Heart left ventricle (tissue), 16 donors: Measurements from ENCODE around the gene PDGFD. TPM values are rescaled to one million over a fixed set of nuclear protein-coding genes. Genes with fewer than 3 reads are reported as not detected.

ENCODE experiments used
- ATAC-seq, 4 donors: fragments of 200-7000 bp; cut with Tn5 transposase; one replicate each; pipeline ENCODE4 v1.9.1; 2020 to 2022; ENCODE audit warnings: moderate library complexity in 4 of 4, mild to moderate bottlenecking in 3 of 4, moderate number of reproducible peaks in 1 of 4
- DNase-seq, 5 donors: peaks; one replicate each; pipeline ENCODE4 v3.0.0-alpha.2; 2020
- H3K27ac ChIP-seq, 12 donors: fragments of 200-600 bp; sonication (generic) in 4 of 12; one replicate each; pipeline versions ENCODE4 v1.5.0 to v1.8.0; 2016 to 2022; ENCODE audit warnings: mild to moderate bottlenecking in 2 of 12
- H3K27me3 ChIP-seq, 9 donors: fragments of 200-600 bp; sonication (generic) in 2 of 9; one replicate each; pipeline versions ENCODE4 v1.5.1 to v1.8.0; 2016 to 2022; ENCODE audit warnings: mild to moderate bottlenecking in 3 of 9
- H3K36me3 ChIP-seq, 9 donors: fragments of 200-600 bp; sonication (generic) in 2 of 9; one replicate each; pipeline versions ENCODE4 v1.5.0 to v1.8.0; 2018 to 2022; ENCODE audit warnings: mild to moderate bottlenecking in 2 of 9
- H3K4me1 ChIP-seq, 12 donors: fragments of 200-600 bp; sonication (generic) in 4 of 12; one replicate each; pipeline versions ENCODE4 v1.5.0 to v1.8.0; 2016 to 2022; ENCODE audit warnings: mild to moderate bottlenecking in 3 of 12
- H3K4me3 ChIP-seq, 12 donors: fragments of 200-600 bp; sonication (generic) in 4 of 12; one replicate each; pipeline versions ENCODE4 v1.5.0 to v1.8.0; 2017 to 2022; ENCODE audit warnings: mild to moderate bottlenecking in 9 of 12, moderate library complexity in 4 of 12
- H3K9me3 ChIP-seq, 12 donors: fragments of 200-600 bp; sonication (generic) in 4 of 12; one replicate each; pipeline versions ENCODE4 v1.5.0 to v1.8.0; 2016 to 2022; ENCODE audit warnings: mild to moderate bottlenecking in 1 of 12
- POLR2A ChIP-seq, 2 donors: fragments of 450-650 bp; IDR thresholded peaks; one replicate each; pipeline ENCODE4 v1.6.1; 2017; ENCODE audit warnings: antibody characterized with exemption in 2 of 2, mild to moderate bottlenecking in 2 of 2, moderate library complexity in 2 of 2
- WGBS, 4 donors: extraction: QIAGEN DNeasy Blood & Tissue Kit in 2 of 4; methylation state at CpG; one replicate each; pipeline versions ENCODE4 v1.1.5 to v1.1.7; 2013 to 2018; 5-methylcytosine and 5-hydroxymethylcytosine counted together
- intact Hi-C, 10 donors: fragments of 100-400 bp; cut with DNase I; formaldehyde crosslinking; loops; one replicate each; pipeline versions ENCODE4 v1.11.1 to v1.14.2; 2022
- polyA plus RNA-seq, 2 donors: library from polyadenylated mRNA; stranded (reverse); fragments of 200-250 nt; gene quantifications; one replicate each; pipeline ENCODE4 v1.2.3, GENCODE V29; 2013
- total RNA-seq, 9 donors: library from RNA; depleted of rRNA in 2 of 9; stranded (reverse); fragments of >200 nt in 2 of 9; fragmentation: NEBNext Ultra II Directional in 3 of 9; extraction: Animal tissue kit (Norgen Biotek cat#: 25700) in 3 of 9; gene quantifications; one replicate each; pipeline versions ENCODE4 v1.1.0 to v1.2.4, GENCODE V29; 2016 to 2023
- TF ChIP-seq, protein P1 (sequence below), 12 donors: fragments of 200-600 bp; sonication (generic) in 4 of 12; IDR thresholded peaks; one replicate each; pipeline versions ENCODE4 v1.5.0 to v1.8.0; 2018 to 2022; ENCODE audit warnings: antibody characterized with exemption in 12 of 12, mild to moderate bottlenecking in 5 of 12
- donor health status: ischemic (EF 13 %, LVEDD 7.1; RV severe dilation, severe dysfunction).
- donor health status: healthy with polysubstance abuse.
- donor health status: DM: no; HTN: yes; CAD: no.
- donor health status: DM: no; HTN: no; CAD: no.
- donor health status: ischemic (EF 25% LVEDD 6.9; RV normal size, moderate dysfunction).
- donor health status: ischemic (EF 25% LVEDD 5.7; RV mildly dilated, moderate dysfunction).
- donor health status: healthy.
- donor health status: DM: yes; HTN: yes; CAD: no.
- donor health status: ischemic (EF 35%, LVEDD 5.7; RV mildly dilated, moderate dysfunction).
- donor health status: nonischemic (EF 11% LVEDD 7.7; RV severe dilation, severe dysfunction).
- donor health status: DM: yes; HTN: yes; CAD: no.
- donor health status: PGD.
- donor health status: ischemic (EF 29% LVEDD 5.4; RV normal size, mild dysfunction).
- donor health status: nonischemic (EF 23%, LVEDD 6.1; RV moderate dilation, normal function).

Gene PDGFD
- total and polyA plus RNA-seq, 11 donors = 3.6 to 24.6 (median 15.3) TPM

- TF ChIP-seq, protein P1, sequence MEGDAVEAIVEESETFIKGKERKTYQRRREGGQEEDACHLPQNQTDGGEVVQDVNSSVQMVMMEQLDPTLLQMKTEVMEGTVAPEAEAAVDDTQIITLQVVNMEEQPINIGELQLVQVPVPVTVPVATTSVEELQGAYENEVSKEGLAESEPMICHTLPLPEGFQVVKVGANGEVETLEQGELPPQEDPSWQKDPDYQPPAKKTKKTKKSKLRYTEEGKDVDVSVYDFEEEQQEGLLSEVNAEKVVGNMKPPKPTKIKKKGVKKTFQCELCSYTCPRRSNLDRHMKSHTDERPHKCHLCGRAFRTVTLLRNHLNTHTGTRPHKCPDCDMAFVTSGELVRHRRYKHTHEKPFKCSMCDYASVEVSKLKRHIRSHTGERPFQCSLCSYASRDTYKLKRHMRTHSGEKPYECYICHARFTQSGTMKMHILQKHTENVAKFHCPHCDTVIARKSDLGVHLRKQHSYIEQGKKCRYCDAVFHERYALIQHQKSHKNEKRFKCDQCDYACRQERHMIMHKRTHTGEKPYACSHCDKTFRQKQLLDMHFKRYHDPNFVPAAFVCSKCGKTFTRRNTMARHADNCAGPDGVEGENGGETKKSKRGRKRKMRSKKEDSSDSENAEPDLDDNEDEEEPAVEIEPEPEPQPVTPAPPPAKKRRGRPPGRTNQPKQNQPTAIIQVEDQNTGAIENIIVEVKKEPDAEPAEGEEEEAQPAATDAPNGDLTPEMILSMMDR (IDR thresholded peaks at IDR 0.05) = no peak
- no peak for TF ChIP-seq POLR2A (IDR thresholded peaks at IDR 0.05)
- Histone ChIP-seq H3K27ac (no peak overlapping the region), H3K9me3 (no peaks in the 10 kb centered on the region), H3K4me1 (no peaks in the 10 kb centered on the region), H3K36me3 (no peaks in the 10 kb centered on the region), H3K4me3 (no peak overlapping the region), H3K27me3 (no peaks in the 10 kb centered on the region)
- WGBS, 4 donors = 88 to 92% (median 89%) methylated on average over 3 of the region's 3 CpGs
- ATAC-seq (no peak), DNase-seq (no peak)
- intact Hi-C loops = no loop called here
These were observed 195.3 kb downstream of the PDGFD start for GRCh38 chr11:103968685-103969084.

GRCh38 chr11:103967985-103968384 is 196.0 kb downstream of the PDGFD start:
- intact Hi-C loops = no loop called here
- Histone ChIP-seq H3K36me3 (no peaks in the 10 kb centered on the region), H3K27ac (no peak overlapping the region), H3K9me3 (no peaks in the 10 kb centered on the region), H3K27me3 (no peaks in the 10 kb centered on the region), H3K4me3 (no peak overlapping the region), H3K4me1 (no peaks in the 10 kb centered on the region)
- WGBS, 4 donors = 87 to 91% (median 90%) methylated on average over 8 of the region's 8 CpGs
- TF ChIP-seq POLR2A (IDR thresholded peaks at IDR 0.05) = no peak
- TF ChIP-seq, protein P1 (IDR thresholded peaks at IDR 0.05) = no peak
- no peak for ATAC-seq
- DNase-seq = no peak

DNA sequence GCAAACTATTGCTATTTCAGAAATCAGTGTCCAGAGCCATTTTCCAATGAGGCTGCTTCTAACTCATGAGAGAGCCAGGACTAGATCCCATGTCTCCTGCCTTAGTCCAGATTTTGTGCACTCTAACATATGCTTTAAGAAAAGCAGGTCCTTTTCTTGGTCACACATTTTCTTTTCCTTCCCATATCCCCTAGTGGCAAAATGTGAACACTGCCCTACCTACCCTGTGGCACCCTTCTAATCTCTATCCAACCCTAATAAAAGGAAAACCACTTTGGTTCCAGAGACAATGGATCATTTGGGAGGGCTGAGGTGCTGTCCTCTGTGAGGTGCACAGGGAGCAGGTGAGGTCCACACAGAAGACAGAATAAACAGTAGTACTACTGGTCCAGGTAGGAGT is 199.6 kb downstream of the PDGFD start:
- H3K4me3 ChIP-seq = no peak overlapping the region
- no peaks in the 10 kb centered on the region for H3K27me3 ChIP-seq
- peaks cover 0 to 6% (median 0%) of the 10 kb centered on the region in 12 donors for H3K9me3 ChIP-seq
- no peaks in the 10 kb centered on the region for H3K4me1 ChIP-seq
- no peak for DNase-seq
- TF ChIP-seq, protein P1 (IDR thresholded peaks at IDR 0.05) = no peak
- TF ChIP-seq POLR2A (IDR thresholded peaks at IDR 0.05) = no peak
- no peaks in the 10 kb centered on the region for H3K36me3 ChIP-seq
- no peak overlapping the region for H3K27ac ChIP-seq
- intact Hi-C loops = no loop called here
- no peak for ATAC-seq

- no peak overlapping the region for H3K27ac ChIP-seq
- no peaks in the 10 kb centered on the region for H3K4me1 ChIP-seq
- intact Hi-C loops = no loop called here
- H3K9me3 ChIP-seq = peaks cover 0 to 6% (median 0%) of the 10 kb centered on the region in 12 donors
- H3K4me3 ChIP-seq = no peak overlapping the region
- no peaks in the 10 kb centered on the region for H3K27me3 ChIP-seq
- DNase-seq (no peak), ATAC-seq (no peak)
- H3K36me3 ChIP-seq = no peaks in the 10 kb centered on the region
- TF ChIP-seq, protein P1 (IDR thresholded peaks at IDR 0.05) = no peak
- TF ChIP-seq POLR2A (IDR thresholded peaks at IDR 0.05) = no peak
- 84 to 91% (median 87%) methylated on average over 2 of the region's 2 CpGs for WGBS, 4 donors
These were observed 200.3 kb downstream of the PDGFD start for GRCh38 chr11:103963648-103964047.
